Left cardiac atrium (tissue), 4 donors: ENCODE data around the gene DMD. TPM values are rescaled to one million over a fixed set of nuclear protein-coding genes. Genes with fewer than 3 reads are reported as not detected.

Source experiments
- ATAC-seq, 2 donors: fragments of 200-7000 bp; cut with Tn5 transposase; one replicate each; pipeline ENCODE4 v1.9.1; 2020; ENCODE audit warnings: mild to moderate bottlenecking in 2 of 2, moderate library complexity in 2 of 2
- DNase-seq: peaks from one replicate; pipeline ENCODE4 v3.0.0-alpha.2; 2020
- intact Hi-C, 2 donors: fragments of 100-400 bp; cut with DNase I; formaldehyde crosslinking; loops; one replicate each; pipeline versions ENCODE4 v1.14.1 to v1.15.1; 2022 to 2023
- total RNA-seq, 2 donors: library from RNA; stranded (reverse); fragmentation: NEBNext Ultra II Directional; extraction: Animal tissue kit (Norgen Biotek cat#: 25700); gene quantifications; one replicate each; pipeline ENCODE4 v1.2.1, GENCODE V29; 2021
- donor health status: DM: no; HTN: yes; CAD: no.
- donor health status: DM: no; HTN: yes; CAD: no; lungs with severe emphysema.
- donor health status: DM: yes; HTN: yes; CAD: no.
- donor health status: Dilated cardiomyopathy.

Gene DMD
- total RNA-seq, 2 donors from 2014 or later: 134 to 137 TPM

DNA sequence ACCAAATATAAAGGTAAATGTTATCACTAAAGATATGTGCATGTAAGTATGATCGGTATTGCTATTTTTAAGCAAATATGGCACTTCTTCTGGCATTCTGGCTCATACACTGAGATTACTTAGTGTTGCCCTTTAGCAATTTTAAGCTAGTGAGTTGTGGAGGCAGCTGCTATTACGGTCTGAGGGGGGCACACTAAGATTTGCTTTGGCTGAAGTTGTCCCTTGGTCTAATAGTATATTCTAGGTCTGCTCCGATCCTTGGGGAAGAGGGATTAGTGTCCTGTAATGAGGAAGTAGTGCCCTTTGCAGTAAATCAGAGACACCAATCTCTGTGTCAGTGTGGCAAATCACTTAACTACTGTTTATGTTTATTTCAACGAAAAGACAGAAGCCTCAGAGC lies 1943.0 kb downstream of the DMD start:
- intact Hi-C loops: no loop called here

DNA sequence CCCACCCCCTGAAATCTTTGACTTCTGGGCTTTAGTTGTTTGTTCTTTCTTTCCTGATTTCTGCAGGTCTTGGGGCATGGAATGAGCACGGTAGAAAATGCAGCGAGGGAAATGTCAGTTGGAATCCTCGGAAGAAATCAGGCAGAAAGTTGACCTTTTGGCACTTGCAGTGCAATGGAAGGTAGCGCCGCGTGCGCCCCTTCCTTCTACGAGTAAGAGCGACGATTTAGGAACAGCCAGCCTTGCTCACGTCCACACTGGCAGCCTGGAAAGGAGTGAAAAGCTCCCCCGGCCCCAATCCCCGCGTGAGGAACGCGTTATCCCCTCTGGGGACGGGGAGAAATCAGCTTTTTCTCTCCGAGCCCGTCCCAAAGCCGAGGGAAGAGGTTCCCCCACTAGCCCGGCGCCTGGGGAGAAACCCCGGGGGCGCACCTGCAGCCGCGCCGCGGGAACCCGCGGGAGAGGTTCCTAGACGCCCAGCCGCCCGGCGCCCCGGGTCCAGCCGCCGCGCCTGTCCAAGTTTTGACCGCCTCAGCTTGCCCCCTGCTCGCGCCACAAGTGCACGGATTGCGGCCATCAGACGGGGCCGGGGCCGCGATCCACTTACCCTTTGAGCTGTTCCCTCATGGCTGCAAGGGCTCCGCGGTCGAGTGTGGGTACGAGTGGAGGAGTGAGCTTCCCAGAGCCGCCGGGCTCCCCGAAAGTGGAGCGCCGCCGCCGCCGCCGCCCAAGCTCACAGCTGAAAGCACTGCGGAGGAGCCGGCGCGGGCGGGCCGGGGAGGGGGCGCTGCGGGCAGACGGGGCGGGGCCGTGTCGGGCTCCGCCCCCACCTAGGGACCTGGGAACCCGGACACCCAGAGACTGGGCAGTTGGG lies 1944.9 kb downstream of the DMD start:
- intact Hi-C loops: no loop called here

More for the DNA sequence above, 1943.0 kb downstream of the DMD start:
- ATAC-seq (no peak), DNase-seq (no peak)

DNA sequence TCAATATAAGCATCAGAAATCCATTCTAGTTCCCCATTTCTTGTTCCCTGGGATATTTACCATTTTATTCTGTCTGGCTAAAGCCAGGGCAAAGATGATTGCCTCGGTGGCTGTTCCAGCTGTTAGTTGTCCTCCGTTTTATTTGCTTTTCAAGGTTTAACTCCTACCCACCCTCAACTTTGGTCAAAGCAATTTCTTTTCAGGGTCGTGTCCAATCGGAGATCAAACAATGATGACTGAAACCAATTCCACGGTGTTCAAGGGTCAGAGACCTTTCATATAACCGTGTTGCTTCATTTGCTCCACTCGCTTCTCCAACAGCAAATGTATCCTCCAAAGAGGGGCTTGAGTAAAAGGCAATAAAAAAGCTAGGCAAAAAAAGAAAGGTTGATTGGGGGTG lies 1946.0 kb downstream of the DMD start:
- intact Hi-C loops: no loop called here
- no peak for DNase-seq
- ATAC-seq: no peak

More for the DNA sequence above, 1944.9 kb downstream of the DMD start:
- ATAC-seq (peak; percentile 96), DNase-seq (peak; percentile 58)

DNA sequence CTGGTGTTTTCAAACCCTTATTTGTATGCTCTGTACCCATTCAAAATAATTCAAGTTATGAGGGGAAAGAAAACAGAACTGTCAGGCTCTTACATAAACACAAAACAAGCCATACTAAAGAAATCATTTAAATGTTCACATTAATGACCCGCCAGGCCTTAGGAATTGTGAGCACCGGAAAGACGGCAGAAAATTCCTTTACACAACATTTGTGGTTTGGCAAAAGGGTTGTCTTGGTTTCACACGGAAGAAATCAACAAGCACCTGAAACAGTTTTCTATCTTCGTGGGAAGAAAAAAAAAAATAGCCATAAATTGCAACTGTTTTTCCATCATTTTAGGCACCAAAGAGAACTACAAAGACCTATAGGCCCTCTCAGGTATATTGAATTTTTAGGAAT lies 1951.0 kb downstream of the DMD start:
- DNase-seq (no peak), ATAC-seq (no peak)
- intact Hi-C loops: no loop called here

DNA sequence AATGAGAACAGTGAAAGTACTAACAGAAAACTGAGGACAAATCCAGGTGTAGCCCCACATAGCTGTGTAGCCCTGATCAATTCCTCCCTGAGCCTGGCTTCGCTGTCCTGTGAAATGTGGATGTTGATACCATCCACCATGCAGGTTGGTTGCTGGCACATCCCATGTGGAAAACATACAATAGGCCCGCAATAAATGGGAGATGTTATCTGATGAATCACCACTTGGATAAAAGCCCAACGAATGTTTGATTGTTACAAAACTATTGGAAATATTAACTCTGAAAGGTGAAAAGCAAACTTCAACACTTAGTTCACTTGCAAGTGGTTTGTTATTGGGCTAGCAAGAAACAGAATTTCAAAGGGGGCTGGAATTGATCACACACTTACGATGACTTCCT lies 1953.2 kb downstream of the DMD start:
- intact Hi-C loops: no loop called here
- ATAC-seq (no peak), DNase-seq (no peak)

DNA sequence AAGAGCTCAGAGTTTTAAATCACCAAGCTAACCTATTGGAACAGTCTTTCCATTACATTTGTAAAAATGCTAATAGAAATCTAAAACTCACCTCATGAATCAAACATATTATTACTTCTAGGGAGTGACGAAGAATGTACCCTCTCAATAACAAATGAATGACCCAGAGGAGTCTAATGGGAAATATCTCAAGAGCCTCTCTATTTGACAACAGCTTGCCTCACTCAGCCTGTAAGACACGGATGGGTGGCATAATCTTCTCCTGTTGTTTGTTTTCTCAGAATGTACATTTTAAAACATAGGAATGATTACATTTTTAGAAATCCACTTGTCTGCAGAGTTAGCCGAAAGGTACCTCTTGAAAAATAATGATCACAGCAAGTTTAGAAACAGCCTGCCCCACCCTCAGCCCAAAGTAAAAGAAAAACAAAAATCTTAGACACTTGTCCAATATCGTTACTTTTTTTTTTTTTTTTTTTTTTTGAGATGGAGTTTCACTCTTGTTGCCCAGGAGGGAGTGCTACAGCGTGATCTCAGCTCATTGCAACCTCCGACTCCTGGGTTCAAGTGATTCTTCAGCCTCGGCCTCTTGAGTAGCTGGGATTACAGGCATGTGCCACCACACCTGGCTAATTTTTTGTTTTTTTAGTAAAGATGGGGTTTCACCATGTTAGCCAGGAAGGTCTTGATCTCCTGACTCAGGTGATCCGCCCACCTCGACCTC lies 1955.9 kb downstream of the DMD start:
- ATAC-seq: no peak
- intact Hi-C loops: no loop called here
- no peak for DNase-seq

DNA sequence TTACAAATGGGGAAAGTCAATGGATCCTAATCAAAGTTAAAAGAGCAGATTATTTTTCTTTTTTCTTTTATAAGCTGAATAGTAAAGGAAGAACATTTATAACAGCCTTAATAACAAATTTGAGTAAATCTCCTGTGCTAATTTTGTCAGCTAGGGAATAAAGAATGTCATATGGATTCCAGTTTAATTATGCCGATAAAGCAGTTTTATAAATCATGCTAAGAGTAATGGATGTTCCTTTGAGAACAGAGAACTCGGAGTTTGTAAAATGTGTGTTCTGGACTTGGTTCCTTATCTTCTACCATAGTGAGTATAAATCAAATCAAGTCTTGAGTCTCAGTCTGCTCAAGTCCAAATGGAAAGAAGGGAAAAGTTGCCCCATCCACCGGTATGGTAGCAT lies 1959.2 kb downstream of the DMD start:
- no peak for DNase-seq
- intact Hi-C loops: no loop called here
- ATAC-seq: no peak

DNA sequence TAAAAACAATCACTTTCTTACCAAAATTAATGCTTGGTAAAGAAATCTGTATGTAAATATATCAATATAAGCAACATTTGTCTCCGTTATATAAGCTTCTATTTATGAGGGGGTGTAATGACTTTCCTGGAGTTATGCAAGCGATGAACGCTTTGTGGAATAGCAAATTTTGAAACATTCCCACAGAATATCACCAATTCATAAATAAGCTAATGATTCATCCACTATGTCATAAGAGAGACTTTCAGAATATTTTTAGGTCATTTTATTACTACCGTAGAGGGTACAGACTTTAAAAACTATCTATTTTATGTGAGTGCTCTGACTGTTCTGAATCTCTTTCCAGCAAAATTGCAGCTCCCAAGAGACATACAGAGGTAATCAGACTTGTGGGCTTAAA lies 1960.0 kb downstream of the DMD start:
- DNase-seq: no peak
- intact Hi-C loops: no loop called here
- ATAC-seq: no peak

DNA sequence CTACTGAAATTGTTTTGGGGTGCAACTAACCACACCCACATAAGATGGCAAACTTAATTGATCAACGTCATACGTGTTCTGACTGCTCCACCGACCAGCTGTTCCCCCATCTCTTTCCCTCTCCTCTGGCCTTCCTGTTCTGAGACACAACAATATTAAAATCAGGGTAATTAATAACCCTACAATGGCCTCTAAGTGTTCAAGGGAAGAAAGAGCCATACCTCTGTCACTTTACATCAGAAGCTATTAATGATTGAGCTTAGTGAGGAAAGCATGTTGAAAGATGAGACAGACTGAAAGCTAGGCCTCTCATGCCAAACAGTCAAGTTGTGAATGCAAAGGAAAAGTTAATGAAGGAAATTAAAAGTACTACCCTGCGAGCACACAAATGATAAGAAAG lies 1965.6 kb downstream of the DMD start:
- no peak for ATAC-seq
- DNase-seq: no peak
- intact Hi-C loops: no loop called here

DNA sequence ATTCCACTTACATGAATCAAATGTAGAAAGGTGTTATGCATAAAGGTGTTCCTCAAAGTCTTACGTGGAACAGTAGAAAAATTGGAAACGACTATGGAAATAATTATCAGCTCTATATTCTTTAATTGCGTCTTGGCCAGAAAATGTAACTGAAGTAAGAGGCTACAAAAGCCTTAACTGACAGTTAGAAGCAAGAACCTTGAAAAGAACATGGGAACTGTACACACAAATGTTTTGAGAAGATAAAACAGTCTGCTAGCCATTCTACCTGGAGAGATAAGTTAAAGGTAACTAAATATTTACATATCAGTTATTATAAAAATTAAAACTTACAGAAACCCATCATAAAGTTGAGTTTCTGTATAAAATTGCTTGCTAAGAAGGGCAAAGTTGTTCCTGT lies 1967.5 kb downstream of the DMD start:
- intact Hi-C loops: no loop called here
- ATAC-seq (no peak), DNase-seq (no peak)

DNA sequence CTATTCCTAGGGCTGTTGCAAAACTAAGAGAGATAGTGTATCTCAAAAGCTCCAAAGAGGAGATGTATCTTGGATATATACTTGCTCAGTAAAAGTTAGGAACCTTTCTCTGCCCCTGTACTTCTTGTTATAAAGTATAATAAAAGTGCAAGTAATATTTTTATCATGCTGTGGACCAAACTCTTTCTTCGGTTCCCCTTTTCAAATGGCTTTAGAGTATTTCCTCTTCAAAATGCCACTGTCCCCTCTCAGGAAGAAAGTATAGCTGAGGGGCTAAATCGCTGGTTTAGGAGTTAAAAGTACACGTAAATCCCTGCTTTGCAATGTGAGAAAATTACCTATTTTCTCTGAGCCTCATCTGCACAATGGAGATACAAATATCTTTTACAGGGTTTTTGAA lies 1970.4 kb downstream of the DMD start:
- ATAC-seq (no peak), DNase-seq (no peak)
- intact Hi-C loops: no loop called here

DNA sequence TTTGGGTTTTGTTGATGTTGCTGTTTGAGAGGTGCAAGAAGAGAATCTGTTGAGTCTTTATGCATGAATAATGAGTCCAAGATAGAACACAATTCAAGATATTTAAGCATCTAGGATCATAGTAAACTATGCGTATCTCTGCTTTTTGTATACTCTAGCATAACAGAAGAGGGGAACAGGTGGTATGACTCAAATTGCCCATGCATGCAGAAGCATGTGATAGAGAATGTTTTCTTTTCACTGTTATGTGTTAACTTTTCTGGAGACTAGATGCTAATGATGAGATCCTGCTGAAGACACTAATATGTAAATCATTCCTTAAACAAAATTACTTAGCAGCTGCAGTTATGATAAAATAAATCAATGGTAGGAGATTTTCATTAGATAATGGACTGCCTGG lies 1974.2 kb downstream of the DMD start:
- ATAC-seq (no peak), DNase-seq (no peak)
- intact Hi-C loops: no loop called here

DNA sequence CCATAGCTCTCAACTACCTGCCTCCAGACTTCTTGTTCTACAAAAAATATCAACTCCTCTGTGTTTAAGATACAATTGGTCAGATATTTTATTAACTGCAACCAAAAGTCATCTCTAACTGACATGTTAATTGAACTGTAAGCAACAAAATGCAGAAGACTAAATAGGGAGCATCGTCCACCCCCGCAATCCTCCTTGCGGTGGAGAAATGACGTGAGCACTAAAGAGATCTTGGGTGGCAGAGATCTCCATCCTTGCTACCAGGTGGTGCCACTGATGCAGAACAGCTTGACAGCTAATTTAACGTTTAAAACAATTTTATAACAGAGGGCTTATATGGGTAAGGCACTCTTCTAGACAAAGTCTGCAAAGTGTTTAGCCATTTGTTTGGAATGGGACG lies 1975.1 kb downstream of the DMD start:
- DNase-seq: no peak
- intact Hi-C loops: no loop called here
- no peak for ATAC-seq

DNA sequence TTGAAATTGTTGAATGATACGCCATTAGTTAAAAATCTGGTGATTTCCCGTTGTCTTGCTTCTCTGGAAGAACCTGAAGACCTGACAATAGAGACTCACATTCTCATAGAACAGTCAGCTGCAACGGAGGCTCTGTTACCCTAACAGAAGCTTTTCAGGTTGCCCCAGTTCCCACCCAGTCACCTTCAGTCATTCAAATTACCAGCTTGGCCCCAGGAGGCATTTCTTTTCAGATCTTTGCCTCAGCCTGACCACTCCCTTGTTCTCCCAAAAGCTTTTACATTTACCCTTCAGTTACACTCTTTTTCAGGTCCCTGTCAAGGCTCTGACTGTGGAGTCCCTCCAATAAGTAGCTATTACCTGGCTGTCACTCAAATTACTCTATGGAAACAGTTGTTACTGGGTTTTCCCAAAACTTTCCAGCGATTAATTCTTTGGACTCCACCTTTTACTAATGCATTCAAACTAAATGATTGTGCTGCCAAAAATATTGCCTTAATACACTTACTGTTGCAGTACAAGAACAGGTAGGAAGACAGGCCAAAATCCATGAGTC lies 1977.3 kb downstream of the DMD start:
- ATAC-seq: no peak
- no peak for DNase-seq
- intact Hi-C loops: no loop called here

DNA sequence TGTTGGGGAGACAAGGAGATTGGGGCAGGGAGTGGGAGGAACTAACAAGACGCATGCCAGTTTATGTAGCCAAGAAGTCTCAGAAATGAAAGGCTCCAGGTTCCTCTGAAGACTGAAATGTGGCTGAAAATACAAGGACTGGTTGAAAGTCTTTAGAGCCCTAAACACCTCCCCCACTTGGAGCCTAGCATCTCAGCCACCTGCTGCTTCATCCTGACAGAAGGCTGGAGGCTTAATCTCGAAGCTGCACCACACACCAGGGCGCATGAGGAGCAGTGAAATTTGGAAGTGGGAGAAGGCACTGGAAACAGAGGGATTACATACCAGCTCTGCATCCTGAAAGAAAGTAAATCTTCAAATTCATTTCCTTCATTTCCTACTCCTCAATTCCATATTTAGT lies 1978.8 kb downstream of the DMD start:
- ATAC-seq: no peak
- intact Hi-C loops: no loop called here
- DNase-seq: no peak

DNA sequence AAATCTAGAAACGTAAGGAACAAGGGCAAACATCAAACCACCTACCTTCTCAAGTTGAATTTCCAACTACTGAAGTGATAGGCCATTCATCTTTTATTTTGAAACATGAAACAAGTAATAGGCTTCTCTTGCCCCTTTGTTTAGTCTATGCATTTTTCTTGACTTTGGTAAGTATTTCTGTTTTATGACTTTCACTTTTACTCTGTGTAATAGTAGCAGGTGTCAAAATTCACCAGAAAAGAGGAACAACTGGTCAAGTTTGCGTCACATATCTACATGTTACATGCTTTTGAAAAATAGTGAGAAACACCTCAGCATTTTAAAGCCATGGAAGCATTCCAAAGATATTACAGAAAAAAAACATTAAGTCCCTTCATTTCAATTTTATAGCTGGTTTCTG lies 1982.4 kb downstream of the DMD start:
- no peak for ATAC-seq
- intact Hi-C loops: no loop called here
- no peak for DNase-seq

DNA sequence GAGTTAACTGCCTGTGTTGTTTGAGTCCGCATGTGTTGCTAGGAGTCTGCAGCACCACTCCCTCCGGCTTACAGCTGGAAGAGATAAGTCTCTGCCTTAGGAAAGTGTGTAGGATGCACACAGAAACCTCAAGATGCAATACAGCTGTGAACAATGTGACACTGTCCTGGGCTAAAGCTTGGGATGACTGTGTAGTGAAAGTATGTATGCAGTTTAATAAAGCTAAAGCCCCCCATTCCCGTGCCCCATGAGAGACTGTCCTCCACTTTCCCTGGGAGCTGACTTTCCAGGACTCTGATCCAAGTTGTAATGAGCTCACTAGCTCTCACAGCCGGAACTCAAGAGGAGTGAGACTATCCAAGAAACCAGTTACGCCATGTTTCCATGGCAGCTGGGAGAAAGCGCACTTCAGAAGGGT lies 1982.9 kb downstream of the DMD start:
- intact Hi-C loops: no loop called here
- peak; percentile 20 for DNase-seq
- peak; percentile 87 to 93 for ATAC-seq

DNA sequence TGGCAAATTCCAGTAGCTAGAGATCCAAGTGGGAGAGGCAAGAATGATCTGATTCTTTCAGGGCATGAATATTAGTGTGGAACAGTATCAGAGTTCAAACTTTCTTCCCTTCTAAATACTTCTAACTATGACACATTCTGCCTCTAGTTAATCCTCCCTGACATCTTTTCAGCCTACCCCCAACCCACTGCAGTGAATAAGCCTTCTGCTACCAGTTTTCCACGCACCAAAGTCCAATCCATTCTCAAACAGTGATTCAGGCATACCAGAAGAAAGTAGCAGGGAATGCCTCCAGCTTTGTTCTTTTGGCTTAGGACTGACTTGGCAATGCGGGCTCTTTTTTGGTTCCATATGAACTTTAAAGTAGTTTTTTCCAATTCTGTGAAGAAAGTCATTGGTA lies 1984.1 kb downstream of the DMD start:
- intact Hi-C loops: no loop called here
- ATAC-seq: peak; percentile 23 to 62
- no peak for DNase-seq

DNA sequence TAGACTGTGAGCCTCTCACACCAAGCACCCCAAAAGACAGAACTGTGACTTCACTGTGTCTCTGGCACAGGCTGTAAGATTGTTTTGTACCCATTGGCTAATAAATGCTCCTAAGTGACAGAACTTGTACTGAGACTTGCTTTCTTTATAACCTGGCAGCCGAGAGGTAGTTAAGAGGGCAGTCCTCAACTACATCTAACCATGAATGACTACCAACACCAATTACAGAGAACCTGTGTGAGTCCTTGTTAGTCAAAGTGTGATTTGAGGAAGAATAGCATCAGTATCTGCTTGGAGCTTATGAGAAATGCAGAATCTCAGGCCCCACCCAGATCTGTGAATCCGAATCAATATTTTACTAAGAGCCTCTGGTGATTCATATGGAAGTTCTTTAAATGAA lies 1985.5 kb downstream of the DMD start:
- no peak for ATAC-seq
- intact Hi-C loops: no loop called here
- DNase-seq: no peak

DNA sequence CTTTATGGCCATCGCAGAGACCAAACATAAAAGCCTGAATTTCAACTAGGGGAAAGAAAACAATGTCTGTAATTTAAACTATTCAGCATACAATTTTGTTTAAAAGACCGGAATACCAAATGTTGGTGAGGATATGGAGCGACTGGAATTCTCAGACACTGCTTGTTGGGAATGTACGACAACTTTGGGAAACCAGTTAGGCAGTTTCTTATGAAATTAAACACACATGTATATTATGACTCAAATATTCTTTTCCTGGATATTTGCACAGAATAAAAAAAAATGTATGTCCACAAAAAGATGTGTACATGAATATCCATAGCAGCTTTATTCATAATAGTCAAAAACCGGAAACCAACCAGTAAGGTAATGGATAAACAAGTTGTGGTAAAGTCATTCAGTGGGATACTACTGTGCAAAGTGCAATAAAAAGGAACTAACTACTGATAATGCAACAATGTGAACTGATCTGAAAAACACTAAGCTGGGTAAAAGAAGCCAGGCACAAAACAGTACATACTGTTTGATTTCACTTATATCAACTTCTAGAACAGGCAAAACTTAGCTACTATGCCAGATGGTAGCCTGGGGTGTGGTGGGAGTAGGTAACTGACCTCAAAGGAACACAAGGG lies 1986.9 kb downstream of the DMD start:
- intact Hi-C loops: no loop called here
- ATAC-seq (no peak), DNase-seq (no peak)
